Smooth muscle cell of the coronary artery (primary cell): Measurements from ENCODE around the gene PAOX. TPM values are rescaled to one million over a fixed set of nuclear protein-coding genes. Genes with fewer than 3 reads are reported as not detected.

Experiments used
- total RNA-seq: library from RNA; depleted of rRNA; stranded (reverse); fragments of >200 nt; gene quantifications from 2 replicates; pipeline ENCODE4 v1.2.3, GENCODE V29; 2014; ENCODE audit warnings: low replicate concordance

The PAOX gene
- total RNA-seq = 5.2 and 5.3 TPM in 2 replicates

GRCh38 chr10:133379152-133379800, at the start of gene PAOX:
TSS of gene PAOX (plus strand) at chr10:133379262. CDS start at chr10:133379317, 55 bp downstream.

GRCh38 chr10:133336577-133337369, 42.3 kb upstream of the PAOX start, which contains the start of gene CALY:
TSS of gene CALY (minus strand) at chr10:133336896. CDS start at chr10:133328989, 7,907 bp downstream.

GRCh38 chr10:133357285-133358161, 21.5 kb upstream of the PAOX start, which contains the start of gene FUOM:
TSS of gene FUOM (minus strand) at chr10:133358019. CDS start at chr10:133358007, 12 bp downstream.

GRCh38 chr10:133373174-133374090, 5.6 kb upstream of the PAOX start, which contains the start of gene ECHS1:
TSS of gene ECHS1 (minus strand) at chr10:133373354. CDS start at chr10:133373333, 21 bp downstream.

GRCh38 chr10:133394064-133394663, 15.1 kb downstream of the PAOX start, which contains the start of gene MTG1:
TSS of gene MTG1 (plus strand) at chr10:133394157. CDS start at chr10:133394221, 64 bp downstream.

GRCh38 chr10:133424601-133425000, 45.5 kb downstream of the PAOX start, which contains the start of gene SPRN:
TSS of gene SPRN (minus strand) at chr10:133424625. CDS start at chr10:133423681, 944 bp downstream.

Other genes starting within 250 kb of the PAOX start
- 0.23 and 1.6 TPM in 2 replicates for gene KNDC1, start 219.0 kb upstream of the PAOX start, total RNA-seq
- not detected in 2 replicates for gene UTF1, start 149.0 kb upstream of the PAOX start, total RNA-seq
- gene VENTX, start 141.4 kb upstream of the PAOX start, total RNA-seq = not detected in 2 replicates
- gene ADAM8, start 102.4 kb upstream of the PAOX start, total RNA-seq = 0.60 and 2.0 TPM in 2 replicates
- 58.4 and 92.9 TPM in 2 replicates for gene TUBGCP2, start 70.4 kb upstream of the PAOX start, total RNA-seq
- gene ZNF511, start 70.3 kb upstream of the PAOX start, total RNA-seq = 19.8 and 21.9 TPM in 2 replicates
- gene CALY, start 42.4 kb upstream of the PAOX start, total RNA-seq = not detected in 2 replicates
- not detected in 2 replicates for gene PRAP1, start 31.9 kb upstream of the PAOX start, total RNA-seq
- 3.2 and 24.3 TPM in 2 replicates for gene FUOM, start 21.2 kb upstream of the PAOX start, total RNA-seq
- gene ECHS1, start 5.9 kb upstream of the PAOX start, total RNA-seq = 30.3 and 69.2 TPM in 2 replicates
- 19.2 and 34.1 TPM in 2 replicates for gene MTG1, start 14.9 kb downstream of the PAOX start, total RNA-seq
- gene SPRN, start 45.4 kb downstream of the PAOX start, total RNA-seq = 0.08 and 0.12 TPM in 2 replicates
- gene SCART1, start 74.7 kb downstream of the PAOX start, total RNA-seq = 1.3 and 2.7 TPM in 2 replicates
- gene CYP2E1, start 148.1 kb downstream of the PAOX start, total RNA-seq = 0.53 and 0.59 TPM in 2 replicates
- 0.90 TPM in 1 of 2 replicates, not detected in the other for gene SYCE1, start 186.3 kb downstream of the PAOX start, total RNA-seq
- gene FRG2B, start 247.5 kb downstream of the PAOX start, total RNA-seq = not detected in 2 replicates